IPS-18c (cell line): ENCODE data around the gene RIN3.

Experiments used
- H3K4me3 ChIP-seq: 2 replicates; pipeline ENCODE4 v1.7.0; 2013; ENCODE audit warnings: low read depth, mild to moderate bottlenecking, low read length, moderate library complexity; ENCODE audit not compliant: insufficient read depth
- H3K9me3 ChIP-seq: one replicate; pipeline ENCODE4 v1.6.1; 2013; ENCODE audit warnings: mild to moderate bottlenecking, low read length, moderate library complexity; ENCODE audit not compliant: control insufficient read depth, insufficient read depth

The RIN3 gene

DNA sequence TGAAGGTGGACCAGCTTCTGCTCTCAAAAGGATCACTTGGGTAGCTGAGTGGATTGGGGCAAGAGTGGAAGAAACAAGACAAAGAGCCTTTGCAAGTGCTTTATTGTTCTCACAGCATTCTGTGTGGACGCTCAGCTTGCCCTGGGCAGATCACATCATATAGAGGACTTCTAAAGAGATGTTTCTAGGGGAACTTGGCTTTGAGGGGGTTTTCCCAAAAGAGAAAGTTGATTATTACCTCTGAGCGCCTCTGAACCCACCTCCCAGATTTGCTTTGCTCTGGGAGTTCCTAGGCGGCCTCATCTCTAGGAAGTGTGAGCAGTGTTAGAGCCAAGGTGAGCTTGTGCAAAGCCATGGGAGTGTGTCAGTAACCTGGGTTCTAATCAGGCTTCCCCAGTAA, 81.7 kb downstream of the RIN3 start:
- H3K4me3 ChIP-seq: no peak overlapping the region
- H3K9me3 ChIP-seq: peaks cover 2% of the 10 kb centered on the region

GRCh38 chr14:92596331-92596907, 82.8 kb downstream of the RIN3 start:
- peaks cover 2% of the 10 kb centered on the region for H3K9me3 ChIP-seq
- no peak overlapping the region for H3K4me3 ChIP-seq

DNA sequence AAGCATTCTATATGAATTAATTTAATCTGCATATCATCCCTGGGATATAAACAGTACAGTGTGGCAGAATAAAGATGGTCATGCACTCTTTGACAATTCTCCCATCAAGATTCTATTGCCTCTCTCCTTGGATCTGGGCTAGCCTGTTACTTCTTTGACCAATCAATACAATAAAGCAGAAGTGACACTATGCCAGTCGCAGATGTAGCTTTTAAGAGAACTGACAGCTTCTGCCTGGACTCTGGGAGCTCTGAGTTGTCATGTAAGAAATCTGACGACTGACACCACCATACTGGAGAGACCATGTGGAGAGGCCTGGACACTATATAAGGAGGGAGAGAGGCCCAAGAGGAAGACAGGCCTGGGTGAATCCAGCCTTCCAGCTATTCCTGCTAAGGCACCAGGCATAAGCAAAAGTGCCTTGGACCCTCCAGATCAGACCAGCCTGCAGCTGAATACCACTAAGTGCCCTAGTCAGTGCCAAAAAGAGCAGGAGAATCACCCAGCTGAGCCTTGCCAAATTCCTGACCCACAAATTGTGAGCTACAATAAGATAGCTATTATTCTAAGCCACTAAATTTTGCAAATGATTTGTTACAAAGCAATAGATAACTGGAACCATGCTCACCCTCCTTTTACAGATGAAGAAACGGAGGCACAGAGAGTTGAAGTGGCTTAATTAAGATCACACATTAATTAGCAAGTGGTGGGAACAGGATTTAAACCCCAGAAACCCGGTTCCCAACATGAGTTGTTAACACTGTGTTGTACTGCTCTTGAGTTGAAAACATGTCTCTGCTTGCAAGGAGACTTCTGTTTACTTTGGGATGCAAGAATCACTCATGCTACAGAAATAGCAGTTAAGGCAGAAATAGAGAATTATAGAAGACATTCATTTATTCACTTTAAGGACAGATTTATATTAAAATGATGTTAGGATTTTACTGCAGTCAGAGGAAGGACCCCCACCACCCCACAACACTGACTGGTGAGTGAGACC, 84.6 kb downstream of the RIN3 start:
- Histone ChIP-seq H3K9me3 (peaks cover 2% of the 10 kb centered on the region), H3K4me3 (no peak overlapping the region)

DNA sequence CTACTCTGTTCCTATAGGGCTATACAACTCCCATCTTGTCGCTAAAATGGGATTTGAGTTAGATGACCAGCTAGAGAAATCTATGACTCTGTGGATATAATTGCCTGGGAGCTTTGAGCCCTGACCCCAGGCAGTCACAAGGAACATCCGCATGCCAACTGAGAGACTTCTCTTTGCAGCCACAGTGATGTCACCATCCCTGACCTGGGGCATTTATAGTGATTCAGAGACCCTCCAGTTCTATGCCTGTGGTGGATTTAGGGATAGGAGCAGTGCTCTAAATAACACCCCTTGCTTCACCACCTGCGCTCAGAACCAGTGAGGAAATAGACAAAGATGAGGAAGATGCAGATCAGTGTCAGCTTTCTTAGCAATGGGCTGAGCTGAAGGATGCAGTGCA, 86.2 kb downstream of the RIN3 start:
- H3K9me3 ChIP-seq: peaks cover 2% of the 10 kb centered on the region

DNA sequence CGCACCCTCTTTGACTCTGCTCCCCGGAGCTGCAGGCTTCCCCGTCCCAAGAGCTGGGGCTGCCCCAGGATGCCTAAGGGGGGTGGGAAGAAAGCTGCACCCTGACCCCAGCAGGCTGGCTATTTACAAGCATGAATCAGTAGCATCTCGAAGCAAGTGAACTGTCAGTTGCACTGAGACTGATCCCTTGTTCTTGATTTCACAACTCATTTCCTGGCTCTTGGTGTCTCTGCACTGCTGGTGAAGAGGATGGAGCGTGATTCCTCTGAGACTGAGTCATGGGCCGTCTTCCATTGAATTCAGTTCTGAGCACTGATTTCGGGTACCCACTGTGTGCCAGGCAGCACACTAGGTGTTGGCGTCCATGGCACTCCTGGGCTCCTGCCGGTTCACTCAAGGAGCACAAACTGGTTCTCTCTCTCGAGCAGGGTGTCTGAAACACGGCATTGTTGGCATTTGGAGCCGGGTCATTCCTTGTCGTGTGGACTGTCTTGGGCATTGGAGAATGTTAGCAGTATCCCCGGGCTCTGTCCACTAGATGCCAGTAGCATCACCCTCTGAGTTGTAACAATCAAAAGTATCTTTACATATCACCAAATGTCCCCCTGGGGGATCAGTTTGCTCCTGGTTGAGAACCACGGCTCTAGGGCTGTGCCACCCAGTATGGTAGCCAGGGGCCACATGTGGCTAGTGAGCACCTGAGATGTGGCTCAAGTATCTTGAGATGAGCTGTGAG, 86.9 kb downstream of the RIN3 start:
- H3K9me3 ChIP-seq: peaks cover 2% of the 10 kb centered on the region
- no peak overlapping the region for H3K4me3 ChIP-seq

More for the DNA sequence above, 86.2 kb downstream of the RIN3 start:
- no peak overlapping the region for H3K4me3 ChIP-seq

- Histone ChIP-seq H3K9me3 (peaks cover 2% of the 10 kb centered on the region), H3K4me3 (no peak overlapping the region)
Measured at GRCh38 chr14:92601131-92601710, 87.6 kb downstream of the RIN3 start.

DNA sequence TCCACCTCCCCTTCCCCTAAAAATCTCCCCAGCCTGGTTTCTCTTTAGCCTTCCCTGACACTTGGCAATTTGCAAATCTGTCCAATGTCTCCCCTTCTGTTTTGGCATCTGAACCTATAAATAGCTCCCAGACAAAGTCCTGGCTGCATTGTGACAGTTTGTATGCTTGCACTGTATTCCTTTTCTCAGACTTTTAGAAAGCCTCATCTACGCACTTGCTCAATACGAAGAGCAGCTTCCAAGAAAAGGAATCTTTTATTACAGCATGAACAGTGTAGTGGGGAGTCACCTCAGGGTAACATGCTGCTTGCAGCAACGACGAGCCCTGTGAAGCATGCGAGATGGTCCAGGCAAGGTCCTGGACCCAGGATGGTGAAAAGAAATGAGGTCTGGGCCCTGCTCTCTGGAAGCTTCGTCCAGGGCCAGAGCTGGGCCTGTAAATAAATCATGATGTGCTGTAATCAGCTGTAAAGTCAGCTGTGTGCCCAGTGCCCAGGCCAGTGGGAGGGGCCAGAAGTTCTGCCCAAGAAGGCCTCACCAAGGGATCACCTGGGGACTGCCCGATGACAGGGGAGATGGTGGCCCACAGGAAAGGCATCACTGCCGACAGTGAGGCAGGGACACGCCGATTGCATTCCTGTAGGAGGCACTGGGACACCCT, 88.3 kb downstream of the RIN3 start:
- peaks cover 2% of the 10 kb centered on the region for H3K9me3 ChIP-seq
- no peak overlapping the region for H3K4me3 ChIP-seq

- Histone ChIP-seq H3K9me3 (no peaks in the 10 kb centered on the region), H3K4me3 (no peak overlapping the region)
Measured at GRCh38 chr14:92603309-92604242, 90.0 kb downstream of the RIN3 start.

- Histone ChIP-seq H3K9me3 (no peaks in the 10 kb centered on the region), H3K4me3 (no peak overlapping the region)
Measured at GRCh38 chr14:92605274-92605940, 91.8 kb downstream of the RIN3 start.

- Histone ChIP-seq H3K4me3 (no peak overlapping the region), H3K9me3 (no peaks in the 10 kb centered on the region)
Measured at GRCh38 chr14:92607251-92607650, 93.7 kb downstream of the RIN3 start.

GRCh38 chr14:92607702-92608429, 94.3 kb downstream of the RIN3 start:
- Histone ChIP-seq H3K4me3 (no peak overlapping the region), H3K9me3 (no peaks in the 10 kb centered on the region)

DNA sequence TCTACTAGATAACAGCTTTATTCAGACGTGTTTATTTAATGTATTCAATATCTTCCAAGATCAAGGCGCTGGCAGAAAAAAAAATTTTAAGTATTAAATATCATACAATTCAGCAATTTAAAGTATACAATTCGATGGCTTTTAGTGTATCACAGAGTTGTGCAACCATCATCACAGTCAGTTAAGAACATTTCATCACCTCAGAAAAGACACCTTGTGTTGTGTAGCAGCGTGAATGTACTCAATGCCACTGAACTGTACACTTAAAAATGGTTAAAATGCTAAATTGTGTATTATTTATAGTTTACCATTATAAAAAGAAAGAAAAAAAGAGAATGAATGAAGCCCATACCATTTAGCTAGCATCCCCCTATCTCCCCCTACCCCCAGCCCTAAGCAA, 96.4 kb downstream of the RIN3 start:
- H3K4me3 ChIP-seq: no peak overlapping the region
- H3K9me3 ChIP-seq: no peaks in the 10 kb centered on the region

GRCh38 chr14:92610849-92611271, 97.3 kb downstream of the RIN3 start:
- Histone ChIP-seq H3K4me3 (no peak overlapping the region), H3K9me3 (no peaks in the 10 kb centered on the region)

DNA sequence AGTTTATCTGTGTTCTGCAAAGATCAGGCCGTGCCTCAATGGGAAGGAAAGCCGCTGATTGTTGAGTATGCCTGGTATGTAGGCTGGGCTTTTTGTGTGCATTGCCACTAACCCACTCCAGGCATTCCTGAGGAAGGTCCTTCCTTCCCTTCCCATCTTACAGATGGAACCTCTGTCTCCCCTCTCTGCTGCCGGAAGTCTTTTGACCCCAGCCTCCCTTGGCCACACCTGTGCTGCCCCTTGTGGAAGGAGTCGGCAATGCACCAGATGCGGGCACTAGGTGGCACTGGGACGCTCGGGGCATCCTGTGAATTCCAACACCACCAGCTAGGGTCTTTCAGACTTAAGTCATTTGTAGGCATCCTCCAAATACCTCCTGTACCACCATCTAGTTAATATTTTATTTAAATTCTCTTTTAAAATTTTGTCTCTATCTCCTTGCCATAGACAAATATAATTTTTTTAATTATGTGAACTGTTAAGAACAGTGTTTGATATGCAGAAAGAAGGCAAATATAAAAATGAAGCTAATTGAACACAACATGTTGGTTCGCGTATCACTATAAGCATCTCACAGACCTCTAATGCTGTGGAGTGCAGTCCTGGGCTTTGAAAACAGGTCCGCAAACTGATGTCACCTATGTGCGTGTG, 99.6 kb downstream of the RIN3 start:
- no peaks in the 10 kb centered on the region for H3K9me3 ChIP-seq
- H3K4me3 ChIP-seq: no peak overlapping the region
